ENCODE results near the gene GPR132.

GPR132 gene

GRCh38 chr14:105059925-105060565 is 5.2 kb downstream of the GPR132 start:
- DNase-seq, result no peak

GRCh38 chr14:105059035-105059924 is 6.0 kb downstream of the GPR132 start:
- DNase-seq, result no peak

DNA sequence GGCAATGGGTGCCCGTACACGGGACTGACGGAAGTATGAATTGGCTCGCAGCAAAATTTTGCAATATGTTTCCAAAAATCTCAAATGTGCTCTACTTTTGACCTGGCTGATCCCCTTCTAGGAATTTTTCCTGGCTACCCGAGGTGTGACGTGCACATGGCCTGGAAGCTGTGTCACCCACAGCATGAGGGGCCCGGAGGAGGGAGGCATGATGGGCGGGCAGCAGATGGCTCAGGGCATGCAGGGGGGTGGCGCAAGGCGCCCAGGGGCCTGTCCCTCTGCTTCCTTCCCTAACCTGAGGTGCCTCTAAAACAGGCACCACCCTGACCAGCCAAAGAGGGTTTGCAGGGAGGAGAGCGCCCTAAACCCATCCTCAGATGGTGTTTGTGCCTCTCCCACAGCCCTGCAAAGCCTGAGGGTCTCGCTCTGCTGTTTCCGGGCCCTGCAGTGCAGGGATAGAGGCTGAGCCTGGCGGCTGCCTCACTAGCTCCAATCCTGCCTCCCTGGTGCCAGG is 6.7 kb downstream of the GPR132 start:
- DNase-seq, result no peak

- no peak for DNase-seq
Observed at GRCh38 chr14:105056303-105056831, 8.9 kb downstream of the GPR132 start.

- DNase-seq, result no peak
Observed at GRCh38 chr14:105055736-105056302, 9.4 kb downstream of the GPR132 start.

GRCh38 chr14:105055334-105055733 is 9.9 kb downstream of the GPR132 start:
- no peak for DNase-seq

- no peak for DNase-seq
Observed at GRCh38 chr14:105053996-105054395, 11.2 kb downstream of the GPR132 start.

DNA sequence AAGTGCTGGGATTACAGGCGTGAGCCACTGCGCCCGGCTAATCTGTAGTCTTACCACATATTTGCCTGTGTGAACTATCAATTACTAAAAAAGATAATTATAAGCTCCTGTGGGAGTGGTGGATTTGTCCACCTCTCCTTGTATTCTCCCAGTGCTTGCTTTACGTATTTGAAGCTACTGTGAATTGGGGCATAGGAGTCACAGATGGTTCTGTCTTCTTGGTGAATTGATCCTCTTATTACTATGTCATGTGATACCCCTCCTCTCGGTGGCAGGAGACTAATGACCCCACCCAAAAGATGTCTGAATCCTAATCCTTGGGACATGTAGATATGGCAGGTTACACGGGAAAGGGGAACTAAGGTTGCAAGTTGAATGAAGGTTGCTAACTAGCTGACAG is 11.8 kb downstream of the GPR132 start:
- no peak for DNase-seq

DNA sequence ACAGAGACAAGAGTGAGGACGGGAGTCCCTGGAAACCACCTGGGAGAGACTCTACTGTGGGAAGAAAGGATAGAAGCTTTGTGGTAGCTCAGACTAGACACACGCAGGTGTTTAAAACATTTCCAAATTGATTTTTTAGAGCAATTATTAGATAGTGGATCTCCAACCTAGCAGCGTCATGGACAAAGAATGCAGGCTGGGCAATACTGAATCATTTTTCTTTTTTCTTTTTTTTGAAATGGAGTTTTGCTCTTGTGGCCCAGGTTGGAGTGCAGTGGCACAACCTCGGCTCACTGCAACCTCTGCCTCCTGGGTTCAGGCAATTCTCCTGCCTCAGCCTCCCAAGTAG is 13.1 kb downstream of the GPR132 start:
- no peak for DNase-seq

GRCh38 chr14:105051182-105052109 is 13.8 kb downstream of the GPR132 start:
- DNase-seq, result no peak

GRCh38 chr14:105050551-105050897 is 14.7 kb downstream of the GPR132 start:
- DNase-seq, result no peak

DNA sequence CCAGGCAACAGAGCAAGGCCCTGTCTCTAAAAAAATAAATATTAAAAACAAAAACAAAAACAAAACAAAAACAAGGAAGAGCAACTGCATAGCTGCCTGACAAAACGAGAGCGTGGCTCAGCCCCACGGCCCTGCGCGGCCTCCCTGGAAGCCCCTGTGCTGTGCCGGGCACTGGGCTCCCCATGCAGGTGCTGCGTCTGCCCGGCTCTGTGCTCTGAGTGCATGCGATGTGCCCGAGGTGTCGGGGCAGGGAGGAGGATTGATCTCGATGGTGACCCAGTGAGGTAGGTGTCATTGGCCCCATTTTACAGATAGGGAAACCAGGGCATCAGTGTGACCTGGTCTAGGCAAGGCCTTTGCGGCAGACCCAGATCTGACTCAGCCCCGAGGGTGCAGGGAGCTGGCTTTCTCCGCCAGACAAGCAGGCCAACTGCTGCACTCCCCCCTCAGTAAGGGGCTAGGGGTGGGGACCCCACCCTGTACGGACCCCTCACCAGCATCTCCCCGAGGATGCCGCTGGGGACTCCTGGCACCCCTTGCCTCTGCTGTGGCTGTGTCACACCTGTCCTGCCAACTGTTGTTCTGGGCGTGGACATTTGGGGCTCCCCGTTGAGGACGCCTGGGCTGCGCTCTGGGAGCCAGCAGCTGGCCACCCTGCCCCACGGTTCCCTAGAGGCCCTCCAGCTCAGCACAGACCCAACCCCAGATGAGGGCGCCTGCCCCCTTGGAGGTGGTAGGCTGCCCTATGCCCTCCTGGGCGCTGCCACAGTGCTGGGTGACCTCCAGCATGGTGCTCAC is 15.3 kb downstream of the GPR132 start:
- DNase-seq, result no peak

- no peak for DNase-seq
Observed at GRCh38 chr14:105047283-105048016, 17.8 kb downstream of the GPR132 start.

- DNase-seq, result no peak
Observed at GRCh38 chr14:105046891-105047282, 18.3 kb downstream of the GPR132 start.

DNA sequence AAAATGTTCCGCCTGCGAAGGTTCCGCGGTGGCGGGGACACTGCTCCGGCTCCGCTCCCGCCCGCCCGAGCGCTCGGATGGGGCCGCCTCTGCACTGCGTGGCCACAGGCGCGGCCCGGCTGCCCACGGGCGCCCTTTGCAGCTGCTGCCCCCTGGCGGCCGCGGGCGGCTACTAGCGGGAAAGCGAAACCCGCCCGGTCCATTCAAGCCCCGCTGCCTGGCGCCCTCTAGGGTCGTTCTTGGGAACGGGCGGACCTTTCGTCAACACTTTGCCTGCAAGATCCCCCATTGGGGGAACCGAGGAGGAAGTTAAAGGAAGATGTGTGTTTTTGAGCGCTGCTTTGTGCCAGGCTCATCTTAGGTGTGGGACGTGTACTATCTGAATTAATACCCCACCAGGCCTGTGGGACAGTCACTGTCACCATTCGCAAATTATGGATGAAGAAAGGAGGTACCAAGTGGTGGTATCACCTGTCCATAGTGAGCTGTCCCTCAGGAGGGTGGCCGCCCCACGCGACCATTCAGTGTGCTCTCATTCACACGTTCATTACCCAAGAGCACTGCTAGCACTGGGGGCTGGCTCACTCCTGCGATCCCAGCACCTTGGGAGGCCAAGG is 19.4 kb downstream of the GPR132 start:
- DNase-seq, result peak; percentile 74

DNA sequence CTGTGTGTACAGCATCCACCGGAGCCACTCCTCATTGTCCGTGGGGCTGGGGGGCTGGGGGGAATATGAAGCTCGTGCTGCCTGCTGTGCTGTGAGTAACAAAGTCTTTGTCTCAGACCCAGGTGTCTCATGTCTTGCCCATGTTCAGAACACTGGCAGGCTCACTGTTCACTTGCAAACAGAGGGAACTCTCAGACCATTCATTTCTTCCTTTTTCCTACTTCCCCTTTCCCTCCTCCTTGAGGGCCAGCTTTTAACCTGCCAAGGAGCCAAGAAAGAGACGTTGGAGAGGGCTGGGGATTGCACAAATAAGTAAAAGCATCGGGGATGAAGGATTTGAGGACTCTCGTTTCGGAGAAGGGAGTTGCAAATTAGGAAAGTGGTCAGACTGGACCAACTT is 21.6 kb downstream of the GPR132 start:
- no peak for DNase-seq

DNA sequence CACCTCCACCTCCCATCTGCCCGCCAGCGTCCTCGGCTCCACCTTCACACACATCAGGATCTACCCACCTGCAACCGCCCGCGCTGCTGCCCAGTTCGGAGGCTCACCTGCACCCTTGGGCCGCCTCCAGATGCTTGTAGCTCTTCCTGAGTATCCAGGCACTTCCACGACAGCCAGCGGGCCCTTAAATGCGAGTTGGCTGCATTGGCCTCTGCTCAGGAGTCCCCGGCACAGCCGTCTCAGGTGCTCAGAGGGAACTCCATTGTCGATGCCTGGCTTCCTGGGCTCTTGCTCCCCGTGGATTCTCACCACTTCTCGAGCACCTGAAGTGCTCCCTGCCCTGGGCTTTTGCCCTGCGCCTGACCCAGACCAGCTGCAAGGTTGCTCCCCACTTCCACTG is 22.4 kb downstream of the GPR132 start:
- no peak for DNase-seq

DNA sequence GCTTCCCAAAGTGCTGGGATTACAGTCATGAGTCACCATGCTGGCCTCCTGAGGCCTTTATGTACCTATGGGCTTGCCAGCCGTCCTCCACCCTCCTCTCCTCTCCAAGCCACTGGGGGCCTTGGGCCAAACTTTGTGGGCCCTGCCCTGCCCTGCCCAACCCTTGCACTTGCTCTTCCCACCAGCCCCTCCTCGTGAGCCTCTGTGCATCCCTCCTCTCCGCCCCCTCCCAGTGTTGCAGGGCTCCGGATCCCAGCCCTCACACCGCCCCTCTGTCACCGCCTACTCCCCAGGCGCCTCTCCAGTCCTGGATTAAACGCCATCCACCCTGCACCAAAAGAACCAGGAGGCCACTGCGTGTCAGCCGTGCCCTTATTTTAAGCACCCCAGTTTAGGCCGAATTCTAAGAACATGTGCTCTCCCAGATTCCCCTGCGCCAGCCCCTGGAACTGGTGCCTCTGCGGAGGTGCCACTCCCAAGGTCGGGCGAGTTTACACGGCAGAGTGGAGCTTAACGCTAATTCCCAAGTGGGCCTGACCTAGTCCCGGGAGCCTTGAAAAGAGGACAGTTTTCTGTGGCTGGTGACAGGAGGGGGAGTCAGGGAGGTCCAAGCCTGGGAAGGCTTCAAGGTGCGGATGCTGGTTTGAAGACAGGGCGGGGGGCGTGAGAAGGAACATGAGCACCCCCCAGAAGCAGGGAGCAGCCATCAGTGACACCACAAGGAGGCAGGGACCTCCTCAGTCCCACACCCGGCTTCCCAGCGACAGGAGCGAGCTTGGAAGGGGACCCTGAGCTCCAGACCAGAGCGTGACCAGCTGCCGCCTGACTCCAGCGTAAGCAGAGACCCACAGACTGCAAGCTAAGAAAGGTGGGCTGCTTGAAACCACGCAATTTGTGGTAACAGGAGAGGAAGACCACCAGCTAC is 23.1 kb downstream of the GPR132 start:
- no peak for DNase-seq

- no peak for DNase-seq
Observed at GRCh38 chr14:105039458-105040205, 25.6 kb downstream of the GPR132 start.

Measured in NCI-H2227 treated with DMSO at 0.1 percent for 48 hours (cell line).